K562 (cell line): ENCODE data around the gene PLEKHA7. TPM values are rescaled to one million over a fixed set of nuclear protein-coding genes. Genes with fewer than 3 reads are reported as not detected.

Experiments
- EP400 ChIP-seq: fragments of 450-650 bp; IDR thresholded peaks from 2 replicates; pipeline ENCODE4 v1.6.1; 2017; ENCODE audit warnings: antibody characterized with exemption, mild to moderate bottlenecking, moderate library complexity
- ETS2 ChIP-seq: IDR thresholded peaks from 2 replicates; pipeline ENCODE4 v1.6.1; 2016; ENCODE audit warnings: borderline replicate concordance, missing genetic modification characterization, mild to moderate bottlenecking, moderate library complexity, missing compliant biosample characterization; ENCODE audit not compliant: poor library complexity, severe bottlenecking
- HNRNPH1 ChIP-seq: fragments of 200-400 bp; formaldehyde crosslinking; optimal IDR thresholded peaks from 2 replicates; pipeline ENCODE3; 2017; ENCODE audit warnings: low read depth, mild to moderate bottlenecking, low read length, moderate library complexity
- IRF2 ChIP-seq: sonication (generic); formaldehyde crosslinking; IDR thresholded peaks from 2 replicates; pipeline ENCODE4 v1.8.1; 2022; ENCODE audit warnings: mild to moderate bottlenecking, missing genetic modification reagents
- PCBP1 ChIP-seq: fragments of 200-400 bp; formaldehyde crosslinking; IDR thresholded peaks from 2 replicates; pipeline ENCODE4 v1.6.1; 2018; ENCODE audit warnings: mild to moderate bottlenecking, low read depth, low read length; ENCODE audit not compliant: poor library complexity, severe bottlenecking
- SMAD1 ChIP-seq: fragments of 150-350 bp; IDR thresholded peaks from 2 replicates; pipeline ENCODE4 v1.6.1; 2014; ENCODE audit warnings: low read length, low read depth; ENCODE audit not compliant: partially characterized antibody
- THAP7 ChIP-seq: fragments of 250-450 bp; sonication (Bioruptor Pico); IDR thresholded peaks from 2 replicates; pipeline ENCODE4 v1.5.0; 2021
- ZBTB8A ChIP-seq: fragments of 450-650 bp; IDR thresholded peaks from 2 replicates; pipeline ENCODE4 v1.6.1; 2018; ENCODE audit warnings: mild to moderate bottlenecking, moderate library complexity; ENCODE audit not compliant: partially characterized antibody
- ZKSCAN8 ChIP-seq: fragments of 200-800 bp; sonication (Bioruptor generic); IDR thresholded peaks from 2 replicates; pipeline ENCODE4 v1.6.1; 2016; ENCODE audit warnings: missing genetic modification characterization, missing compliant biosample characterization
- polyA plus RNA-seq, 8 experiments: library from polyadenylated mRNA; depleted of rRNA in 4 of 8; stranded (reverse) in 5 of 8; unstranded in 3 of 8; fragments of >200 nt; fragmentation: Nextera tagmentation in 2 of 8; fragmentation: Illumina TruSeq in 1 of 8; extraction: Ambion mirVana in 2 of 8; extraction: Trizol in 1 of 8; gene quantifications; 2 replicates each; pipeline versions ENCODE4 v1.2.1 to v1.2.3, GENCODE V29; 2011 to 2014; ENCODE audit warnings: inconsistent platforms in 1 of 8, missing spikeins in 1 of 8
- total RNA-seq, 7 experiments: library from RNA; depleted of rRNA in 6 of 7; stranded (reverse); fragments of >200 nt in 6 of 7; fragmentation: Illumina TruSeq in 2 of 7; extraction: Trizol in 2 of 7; gene quantifications; 2 replicates each; pipeline versions ENCODE4 v1.2.1 to v1.2.3, GENCODE V29; 2011 to 2021; ENCODE audit warnings: low replicate concordance in 1 of 7

The PLEKHA7 gene
- total and polyA plus RNA-seq, 9 of the 15 experiments (the other 6 are each of a cell fraction or from before 2014, with no cell fraction given) = 0.06 to 0.77 (median 0.20) TPM; not detected in 1

GRCh38 chr11:16789063-16789420 lies 225.2 kb downstream of the PLEKHA7 start (continued):
- TF ChIP-seq ETS2 = no peak
- TF ChIP-seq THAP7 (CRISPR knock-in tag) = no peak
- no peak for TF ChIP-seq ZBTB8A
- no peak for TF ChIP-seq EP400
- TF ChIP-seq IRF2 (CRISPR knock-in tag) = no peak
- TF ChIP-seq ZKSCAN8 = no peak
- no peak for TF ChIP-seq SMAD1
- no peak for TF ChIP-seq PCBP1
- TF ChIP-seq HNRNPH1 = no peak
